ENCODE data around the gene MED17.

DNA sequence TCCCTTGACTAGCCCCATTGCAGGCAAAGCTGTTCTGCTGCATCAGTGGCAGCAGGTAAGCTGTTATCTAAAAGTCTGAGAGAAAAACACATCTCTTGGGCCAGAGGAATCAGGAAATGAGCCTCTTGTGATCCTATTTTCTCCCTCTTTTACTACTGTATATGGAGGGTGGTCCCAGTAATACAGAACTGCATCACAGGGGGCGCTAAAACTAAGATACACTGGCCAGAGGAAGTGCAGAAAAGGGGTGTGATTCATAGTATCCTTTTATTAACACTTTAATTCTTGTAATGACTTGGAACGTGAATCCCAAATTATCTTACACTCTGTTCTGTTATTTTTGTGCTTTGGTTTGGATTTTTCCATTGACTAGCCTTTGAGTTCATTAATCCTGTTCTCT lies 8.8 kb upstream of the MED17 start:
- TF ChIP-seq POLR2A (IDR thresholded peaks at IDR 0.05) = no peak
- no peak for TF ChIP-seq CTCF (IDR thresholded peaks at IDR 0.05)

Measured in right lobe of liver (tissue), 4 donors.